ENCODE measurements around the gene PUS10. TPM values are rescaled to one million over a fixed set of nuclear protein-coding genes. Genes with fewer than 3 reads are reported as not detected.

Gene PUS10
- total RNA-seq, 1 experiment from 2014 or later, result 5.6 TPM

- 0 out of 2 replicates have a peak, but pooled peaks cover 3% of the 10 kb centered on the region for H4K20me1 ChIP-seq (ENCODE audit: insufficient read depth)
- no TSS peak for BruUV-seq (replicated peaks)
- no peaks in the 10 kb centered on the region for H3K9me2 ChIP-seq (ENCODE audit: insufficient read depth)
- ATAC-seq, result no peak
- H3K4me2 ChIP-seq (ENCODE audit: low read length), result no peak overlapping the region
- TF ChIP-seq MAX (IDR thresholded peaks at IDR 0.05), result no peak
- no peak for TF ChIP-seq FOSL1 (IDR thresholded peaks at IDR 0.05; ENCODE audit: low read depth)
- TF ChIP-seq TCF7L2 (IDR thresholded peaks at IDR 0.05; ENCODE audit: borderline replicate concordance, extremely low read depth, insufficient read depth, insufficient read length), result no peak
- no peak for TF ChIP-seq SP1 (IDR thresholded peaks at IDR 0.05; ENCODE audit: low read depth)
- TF ChIP-seq YY1 (IDR thresholded peaks at IDR 0.05; ENCODE audit: extremely low read depth, insufficient replicate concordance, low read depth, low read length), result no peak
- no peak for TF ChIP-seq ATF3 (IDR thresholded peaks at IDR 0.05)
- TF ChIP-seq ZBTB33 (IDR thresholded peaks at IDR 0.05; ENCODE audit: extremely low read depth, insufficient replicate concordance, low read length), result no peak
- TF ChIP-seq CEBPB (IDR thresholded peaks at IDR 0.05; ENCODE audit: low read depth), result no peak
- no peak overlapping the region for H3K4me3 ChIP-seq (replicated peaks in 1 of 2; ENCODE audit: low read depth in 1 of 2, low read length in 2 of 2)
- CTCF ChIA-PET, result no interaction called here
- H3K27me3 ChIP-seq (ENCODE audit: insufficient read depth, low read length), result no peaks in the 10 kb centered on the region
- no peak overlapping the region for H3K9ac ChIP-seq (ENCODE audit: low read length)
- no peaks in the 10 kb centered on the region for H3K4me1 ChIP-seq (ENCODE audit: control insufficient read depth in 1 of 2, insufficient read depth in 2 of 2, low read length in 2 of 2)
- no peak for DNase-seq (ENCODE audit: low read depth, low spot score)
- no peaks in the 10 kb centered on the region for H3K9me3 ChIP-seq (ENCODE audit: control insufficient read depth in 1 of 2, insufficient read depth in 1 of 2, low read depth in 1 of 2, low read length in 2 of 2)
- no peaks in the 10 kb centered on the region for H3K36me3 ChIP-seq (ENCODE audit: control insufficient read depth in 1 of 2, insufficient read depth in 2 of 2, low read length in 2 of 2)
- H2AFZ ChIP-seq (ENCODE audit: low read depth, low read length, poor library complexity, severe bottlenecking), result no peak overlapping the region
- POLR2A ChIA-PET, result no interaction called here
- no peaks in the 10 kb centered on the region for H3K79me2 ChIP-seq (ENCODE audit: insufficient read depth, low read length)
- H3K27ac ChIP-seq (ENCODE audit: low read depth, low read length), result no peak overlapping the region
- intact Hi-C loops (cut with micrococcal nuclease), result no loop called here
- RAD21 ChIA-PET (ENCODE audit: low non-redundant PET in 1 of 2, low total read pairs in 2 of 2, uncharacterized antibody in 2 of 2, unreplicated experiment in 2 of 2), result no interaction called here
Observed at GRCh38 chr2:60907329-60907728, 110.7 kb downstream of the PUS10 start.

Measured in HCT116 (cell line).